ENCODE measurements around the gene TCF4. TPM values are rescaled to one million over a fixed set of nuclear protein-coding genes. Genes with fewer than 3 reads are reported as not detected.

The TCF4 gene
- total and polyA plus RNA-seq, 2 donors (not counting 1 experiment from before 2014, with no cell fraction given) = 68.5 to 353 TPM

DNA sequence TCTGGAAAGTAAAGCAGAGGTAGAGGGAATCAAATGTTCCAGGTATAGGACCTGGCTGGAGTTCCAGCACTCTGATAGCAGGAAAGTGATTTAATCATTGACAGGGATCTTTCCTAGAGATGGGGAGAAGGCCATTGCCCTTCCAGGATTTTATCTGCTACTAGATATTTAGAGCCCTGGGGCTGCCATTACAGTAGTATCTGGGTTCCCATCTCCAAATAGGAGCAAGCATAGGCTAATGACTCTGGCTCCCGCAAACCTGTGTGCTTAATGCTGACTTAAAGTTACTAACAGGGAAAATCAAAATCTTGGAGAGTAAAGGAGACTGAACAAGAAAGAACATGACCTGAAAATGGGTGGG, 331.1 kb downstream of the TCF4 start:
- POLR2A ChIA-PET = no interaction called here
- 100% methylated on average over 1 of the region's 1 CpG for WGBS (ENCODE audit: insufficient coverage)
- peaks cover 9 to 12% of the 10 kb centered on the region in 2 donors for H3K4me1 ChIP-seq (ENCODE audit: control insufficient read depth in 2 of 2, insufficient read depth in 2 of 2, low read length in 2 of 2)

DNA sequence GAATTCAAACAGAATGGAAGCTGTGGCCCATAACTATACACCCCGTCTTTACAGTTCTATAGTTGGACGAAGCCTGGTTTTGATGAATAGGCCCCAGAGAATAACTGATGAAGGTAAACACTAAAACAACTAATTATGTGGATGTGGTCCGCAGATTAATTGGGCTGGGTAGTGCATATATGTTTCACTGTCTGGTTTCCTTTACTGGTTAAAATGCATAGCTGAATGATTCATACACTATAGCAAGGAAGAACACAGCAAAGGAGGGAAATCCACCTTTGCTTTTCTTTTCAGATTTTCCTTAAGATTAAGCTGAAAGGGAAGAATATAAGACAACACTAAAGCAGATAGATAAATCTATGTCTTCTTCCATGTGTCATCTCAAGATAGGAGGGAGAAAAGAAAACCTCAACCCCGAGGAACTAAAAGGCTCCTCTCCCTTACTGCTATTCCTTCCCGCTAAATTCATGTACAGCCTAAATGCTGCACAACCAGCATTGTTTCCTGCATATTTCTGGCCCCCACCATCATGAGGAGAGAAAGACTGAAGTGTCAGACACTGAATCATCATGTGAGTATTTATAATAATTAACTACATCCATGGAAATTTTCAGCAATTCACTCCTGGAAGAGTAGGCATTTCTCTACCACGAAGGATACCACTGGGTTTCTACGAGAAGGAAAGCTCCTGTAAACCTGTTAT, 331.6 kb downstream of the TCF4 start:
- Histone ChIP-seq H3K9me3 (ENCODE audit: control extremely low read depth in 1 of 3, control insufficient read depth in 2 of 3, insufficient read depth in 1 of 3, low read length in 2 of 3) (no peaks in the 10 kb centered on the region), H2AFZ (ENCODE audit: insufficient read depth, low read depth, low read length, poor library complexity, severe bottlenecking) (no peak overlapping the region), H3K36me3 (replicated peaks in 1 of 2; ENCODE audit: control extremely low read depth in 1 of 2, control insufficient read depth in 1 of 2, extremely low read depth in 1 of 2, insufficient read depth in 2 of 2, low read length in 1 of 2) (peaks cover 27 to 85% of the 10 kb centered on the region in 2 experiments), H3K79me2 (ENCODE audit: control insufficient read depth, insufficient read depth, low read length) (peaks cover 39% of the 10 kb centered on the region), H3K27ac (ENCODE audit: low read length in 2 of 2) (no peak overlapping the region), H3K4me2 (replicated peaks; ENCODE audit: low read depth, low read length, poor library complexity, severe bottlenecking) (no peak overlapping the region), H4K20me1 (ENCODE audit: control insufficient read depth, insufficient read depth, low read length, poor library complexity, severe bottlenecking) (peaks cover 12% of the 10 kb centered on the region), H3K9ac (ENCODE audit: low read length) (no peak overlapping the region), H3K4me1 (ENCODE audit: control insufficient read depth in 2 of 2, insufficient read depth in 2 of 2, low read length in 2 of 2) (peaks cover 9 to 13% of the 10 kb centered on the region in 2 donors), H3K4me3 (ENCODE audit: control extremely low read depth in 1 of 5, extremely low read depth in 1 of 5, insufficient read depth in 1 of 5, low read depth in 2 of 5, low read length in 4 of 5) (no peak overlapping the region), H3K27me3 (replicated peaks in 1 of 4; ENCODE audit: control extremely low read depth in 1 of 4, control insufficient read depth in 3 of 4, insufficient read depth in 4 of 4, low read length in 3 of 4) (no peaks in the 10 kb centered on the region)
- intact Hi-C loops (cut with micrococcal nuclease) = no loop called here
- DNase-seq = no peak
- Mint-ChIP-seq H3K27ac (peak overlapping the region; percentile 28), H3K27me3 (no peaks in the 10 kb centered on the region), H3K4me3 (no peak overlapping the region), H3K9me3 (ENCODE audit: insufficient read depth) (no peaks in the 10 kb centered on the region), H3K4me1 (peaks cover 20% of the 10 kb centered on the region)
- TF ChIP-seq EZH2 (IDR thresholded peaks at IDR 0.05; ENCODE audit: borderline replicate concordance, insufficient read depth, low read depth, low read length, poor library complexity, severe bottlenecking) = no peak
- TF ChIP-seq, protein P1, sequence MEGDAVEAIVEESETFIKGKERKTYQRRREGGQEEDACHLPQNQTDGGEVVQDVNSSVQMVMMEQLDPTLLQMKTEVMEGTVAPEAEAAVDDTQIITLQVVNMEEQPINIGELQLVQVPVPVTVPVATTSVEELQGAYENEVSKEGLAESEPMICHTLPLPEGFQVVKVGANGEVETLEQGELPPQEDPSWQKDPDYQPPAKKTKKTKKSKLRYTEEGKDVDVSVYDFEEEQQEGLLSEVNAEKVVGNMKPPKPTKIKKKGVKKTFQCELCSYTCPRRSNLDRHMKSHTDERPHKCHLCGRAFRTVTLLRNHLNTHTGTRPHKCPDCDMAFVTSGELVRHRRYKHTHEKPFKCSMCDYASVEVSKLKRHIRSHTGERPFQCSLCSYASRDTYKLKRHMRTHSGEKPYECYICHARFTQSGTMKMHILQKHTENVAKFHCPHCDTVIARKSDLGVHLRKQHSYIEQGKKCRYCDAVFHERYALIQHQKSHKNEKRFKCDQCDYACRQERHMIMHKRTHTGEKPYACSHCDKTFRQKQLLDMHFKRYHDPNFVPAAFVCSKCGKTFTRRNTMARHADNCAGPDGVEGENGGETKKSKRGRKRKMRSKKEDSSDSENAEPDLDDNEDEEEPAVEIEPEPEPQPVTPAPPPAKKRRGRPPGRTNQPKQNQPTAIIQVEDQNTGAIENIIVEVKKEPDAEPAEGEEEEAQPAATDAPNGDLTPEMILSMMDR (IDR thresholded peaks at IDR 0.05) = no peak
- ChIA-PET CTCF (interaction anchor here (1.8 kb wide), 1 partner anchor 19 kb away, joined by 4 read pairs; no protein-coding TSS in a partner anchor), POLR2A (no interaction called here)
- 83% methylated on average over 1 of the region's 7 CpGs for WGBS (ENCODE audit: insufficient coverage)
- no peak for ATAC-seq (ENCODE audit: low read depth)

More for the DNA sequence above, 331.1 kb downstream of the TCF4 start:
- TF ChIP-seq EZH2 (IDR thresholded peaks at IDR 0.05; ENCODE audit: borderline replicate concordance, insufficient read depth, low read depth, low read length, poor library complexity, severe bottlenecking) = no peak
- TF ChIP-seq, protein P1 (IDR thresholded peaks at IDR 0.05) = no peak
- Histone ChIP-seq H3K36me3 (replicated peaks in 1 of 2; ENCODE audit: control extremely low read depth in 1 of 2, control insufficient read depth in 1 of 2, extremely low read depth in 1 of 2, insufficient read depth in 2 of 2, low read length in 1 of 2) (peaks cover 28 to 86% of the 10 kb centered on the region in 2 experiments), H3K4me3 (ENCODE audit: control extremely low read depth in 1 of 5, extremely low read depth in 1 of 5, insufficient read depth in 1 of 5, low read depth in 2 of 5, low read length in 4 of 5) (no peak overlapping the region), H4K20me1 (ENCODE audit: control insufficient read depth, insufficient read depth, low read length, poor library complexity, severe bottlenecking) (peaks cover 15% of the 10 kb centered on the region), H3K27ac (ENCODE audit: low read length in 2 of 2) (no peak overlapping the region), H3K27me3 (replicated peaks in 1 of 4; ENCODE audit: control extremely low read depth in 1 of 4, control insufficient read depth in 3 of 4, insufficient read depth in 4 of 4, low read length in 3 of 4) (no peaks in the 10 kb centered on the region), H2AFZ (ENCODE audit: insufficient read depth, low read depth, low read length, poor library complexity, severe bottlenecking) (no peak overlapping the region), H3K4me2 (replicated peaks; ENCODE audit: low read depth, low read length, poor library complexity, severe bottlenecking) (no peak overlapping the region), H3K9me3 (ENCODE audit: control extremely low read depth in 1 of 3, control insufficient read depth in 2 of 3, insufficient read depth in 1 of 3, low read length in 2 of 3) (no peaks in the 10 kb centered on the region), H3K9ac (ENCODE audit: low read length) (no peak overlapping the region), H3K79me2 (ENCODE audit: control insufficient read depth, insufficient read depth, low read length) (peaks cover 36% of the 10 kb centered on the region)
- Mint-ChIP-seq H3K4me3 (no peak overlapping the region), H3K27ac (peak overlapping the region; percentile 22), H3K9me3 (ENCODE audit: insufficient read depth) (no peaks in the 10 kb centered on the region), H3K27me3 (no peaks in the 10 kb centered on the region), H3K4me1 (peaks cover 16% of the 10 kb centered on the region)
- ATAC-seq (ENCODE audit: low read depth) = no peak
- intact Hi-C loops (cut with micrococcal nuclease) = no loop called here
- DNase-seq = no peak
- CTCF ChIA-PET = interaction anchor here (1.4 to 1.8 kb wide), 2 partner anchors 19 to 22 kb away, joined by 4 read pairs; no protein-coding TSS in a partner anchor

Measured in B cell (primary cell).